OCI-LY3 (cell line): ENCODE results near the gene OR4D11.

Experiments
- H2AFZ ChIP-seq: fragments of 200-600, 300-600 bp; shearing (Covaris generic); 2 replicates; pipeline ENCODE4 v1.6.0; 2014; ENCODE audit warnings: antibody characterized with exemption, low read depth, low read length
- H3K27ac ChIP-seq: fragments of 200-600, 300-600 bp; sonication (generic); 2 replicates; pipeline ENCODE4 v1.5.1; 2014; ENCODE audit warnings: mild to moderate bottlenecking, low read length, moderate library complexity, mixed read lengths
- H3K27me3 ChIP-seq: fragments of 200-600, 300-600 bp; sonication (generic); 2 replicates; pipeline ENCODE4 v1.6.1; 2014; ENCODE audit warnings: low read depth, low read length, mixed read lengths
- H3K36me3 ChIP-seq: fragments of 200-600, 300-600 bp; sonication (generic); replicated peaks from 2 replicates; pipeline ENCODE3; 2014; ENCODE audit warnings: low read depth, low read length, mixed read lengths
- H3K4me1 ChIP-seq: fragments of 300-600, 200-600 bp; sonication (generic); 2 replicates; pipeline ENCODE4 v1.6.1; 2014; ENCODE audit warnings: low read length, mixed read lengths
- H3K4me2 ChIP-seq: fragments of 200-600, 300-600 bp; sonication (generic); 2 replicates; pipeline ENCODE4 v1.6.1; 2014; ENCODE audit warnings: low read length, mixed read lengths
- H3K4me3 ChIP-seq: fragments of 300-600, 200-600 bp; sonication (generic); 2 replicates; pipeline ENCODE4 v1.5.1; 2014; ENCODE audit warnings: antibody characterized with exemption, mild to moderate bottlenecking, low read length, moderate library complexity
- H3K79me2 ChIP-seq: fragments of 300-600, 200-600 bp; shearing (Covaris generic); 2 replicates; pipeline ENCODE4 v1.6.1; 2014; ENCODE audit warnings: mild to moderate bottlenecking, low read length, mixed read lengths
- H3K9ac ChIP-seq: fragments of 300-600, 200-600 bp; shearing (Covaris generic); 2 replicates; pipeline ENCODE4 v1.6.0; 2014; ENCODE audit warnings: mild to moderate bottlenecking, low read length, moderate library complexity
- H3K9me3 ChIP-seq: fragments of 200-600, 300-600 bp; shearing (Covaris generic); 2 replicates; pipeline ENCODE4 v1.6.1; 2014; ENCODE audit warnings: low read length, mixed read lengths; ENCODE audit not compliant: insufficient read depth
- H4K20me1 ChIP-seq: fragments of 200-600, 300-600 bp; sonication (generic); 2 replicates; pipeline ENCODE4 v1.6.1; 2016; ENCODE audit warnings: low read length, mixed read lengths; ENCODE audit not compliant: insufficient read depth
- EZH2phosphoT487 ChIP-seq: fragments of 200-600 bp; shearing (Covaris generic); IDR thresholded peaks from 2 replicates; pipeline ENCODE4 v1.6.1; 2018; ENCODE audit warnings: antibody characterized with exemption, mixed run types, low read depth
- TF ChIP-seq, protein P1 (sequence below): fragments of 200-600, 300-600 bp; sonication (generic); IDR thresholded peaks from 2 replicates; pipeline ENCODE4 v1.5.1; 2014; ENCODE audit warnings: antibody characterized with exemption, low read length, low read depth

The OR4D11 gene

DNA sequence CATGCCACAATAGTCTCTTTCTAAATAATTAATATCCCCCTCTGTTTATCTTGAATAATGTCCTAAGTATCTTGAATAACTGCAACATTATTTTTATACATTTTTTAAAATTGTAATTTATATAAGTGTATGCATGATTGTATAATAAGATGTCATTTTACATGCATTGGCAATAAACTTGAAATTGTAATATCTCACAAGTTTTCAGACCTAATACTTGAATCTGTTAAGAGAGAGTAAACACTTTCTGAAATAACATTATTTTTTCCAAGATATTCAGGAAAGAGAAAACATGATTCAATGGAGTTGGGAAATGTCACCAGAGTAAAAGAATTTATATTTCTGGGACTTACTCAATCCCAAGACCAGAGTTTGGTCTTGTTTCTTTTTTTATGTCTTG, at the start of gene OR4D11:
TSS of gene OR4D11 (plus strand) at position 301 of the 400 bp plus-strand sequence. CDS start at position 301, 0 bp downstream.
- Histone ChIP-seq H3K79me2 (no peaks in the 10 kb centered on the region), H3K4me1 (no peaks in the 10 kb centered on the region), H3K9ac (no peak within 1 kb of the TSS), H3K36me3 (no peaks in the 10 kb centered on the region), H4K20me1 (no peaks in the 10 kb centered on the region), H2AFZ (no peak within 1 kb of the TSS), H3K4me3 (no peak within 1 kb of the TSS), H3K4me2 (no peak within 1 kb of the TSS), H3K27me3 (no peaks in the 10 kb centered on the region), H3K9me3 (no peaks in the 10 kb centered on the region), H3K27ac (no peak within 1 kb of the TSS)
- TF ChIP-seq, protein P1, sequence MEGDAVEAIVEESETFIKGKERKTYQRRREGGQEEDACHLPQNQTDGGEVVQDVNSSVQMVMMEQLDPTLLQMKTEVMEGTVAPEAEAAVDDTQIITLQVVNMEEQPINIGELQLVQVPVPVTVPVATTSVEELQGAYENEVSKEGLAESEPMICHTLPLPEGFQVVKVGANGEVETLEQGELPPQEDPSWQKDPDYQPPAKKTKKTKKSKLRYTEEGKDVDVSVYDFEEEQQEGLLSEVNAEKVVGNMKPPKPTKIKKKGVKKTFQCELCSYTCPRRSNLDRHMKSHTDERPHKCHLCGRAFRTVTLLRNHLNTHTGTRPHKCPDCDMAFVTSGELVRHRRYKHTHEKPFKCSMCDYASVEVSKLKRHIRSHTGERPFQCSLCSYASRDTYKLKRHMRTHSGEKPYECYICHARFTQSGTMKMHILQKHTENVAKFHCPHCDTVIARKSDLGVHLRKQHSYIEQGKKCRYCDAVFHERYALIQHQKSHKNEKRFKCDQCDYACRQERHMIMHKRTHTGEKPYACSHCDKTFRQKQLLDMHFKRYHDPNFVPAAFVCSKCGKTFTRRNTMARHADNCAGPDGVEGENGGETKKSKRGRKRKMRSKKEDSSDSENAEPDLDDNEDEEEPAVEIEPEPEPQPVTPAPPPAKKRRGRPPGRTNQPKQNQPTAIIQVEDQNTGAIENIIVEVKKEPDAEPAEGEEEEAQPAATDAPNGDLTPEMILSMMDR, result no peak
- no peak for TF ChIP-seq EZH2phosphoT487

DNA sequence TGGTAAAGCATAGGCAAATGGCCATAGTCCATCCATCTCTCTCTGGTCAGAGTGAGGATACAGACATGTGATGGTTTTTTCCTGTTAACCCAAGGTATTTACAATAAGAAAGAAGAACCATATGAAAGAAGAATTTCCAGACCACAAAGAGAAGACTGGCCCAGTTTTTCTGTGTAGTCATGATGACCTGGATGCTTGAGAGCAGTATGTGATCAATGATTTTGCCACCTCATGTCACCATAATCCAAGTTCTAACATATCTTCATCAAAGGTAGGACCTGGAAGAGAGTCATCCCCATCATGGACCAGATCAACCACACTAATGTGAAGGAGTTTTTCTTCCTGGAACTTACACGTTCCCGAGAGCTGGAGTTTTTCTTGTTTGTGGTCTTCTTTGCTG, 46.7 kb upstream of the OR4D11 start, which contains the start of gene OR4D6:
TSS of gene OR4D6 (plus strand) at position 301 of the 400 bp plus-strand sequence. CDS start at position 301, 0 bp downstream.
- no peaks in the 10 kb centered on the region for H3K4me1 ChIP-seq
- no peaks in the 10 kb centered on the region for H3K9me3 ChIP-seq
- no peak within 1 kb of the TSS for H3K9ac ChIP-seq
- no peaks in the 10 kb centered on the region for H3K36me3 ChIP-seq
- H3K27ac ChIP-seq, result no peak within 1 kb of the TSS
- no peaks in the 10 kb centered on the region for H3K79me2 ChIP-seq
- H2AFZ ChIP-seq, result no peak within 1 kb of the TSS
- no peak within 1 kb of the TSS for H3K4me2 ChIP-seq
- no peak within 1 kb of the TSS for H3K4me3 ChIP-seq
- H3K27me3 ChIP-seq, result no peaks in the 10 kb centered on the region; the same call in 1 of the 2 replicates
- no peaks in the 10 kb centered on the region for H4K20me1 ChIP-seq
- no peak for TF ChIP-seq EZH2phosphoT487
- TF ChIP-seq, protein P1, result no peak

DNA sequence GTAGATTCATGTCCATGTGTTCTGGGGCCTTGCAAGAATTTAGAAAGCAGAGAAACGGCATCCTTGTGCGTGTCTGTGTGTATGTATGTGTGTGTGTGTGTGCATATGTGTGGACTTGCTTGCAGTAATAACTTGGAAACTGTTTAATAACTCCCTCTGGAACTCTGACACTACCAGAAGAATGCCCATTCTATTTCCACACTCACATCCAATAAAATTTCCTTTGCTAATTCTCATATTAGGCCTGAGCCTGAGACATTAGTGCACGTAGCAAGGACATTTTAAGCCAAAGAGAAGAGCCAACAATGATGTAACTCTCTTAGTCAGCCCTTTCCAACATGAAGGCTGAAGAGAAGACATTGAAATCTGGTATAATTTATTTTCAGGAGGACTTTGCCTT, 43.5 kb upstream of the OR4D11 start:
- no peak overlapping the region for H2AFZ ChIP-seq
- no peak overlapping the region for H3K9ac ChIP-seq
- no peak overlapping the region for H3K27ac ChIP-seq
- no peaks in the 10 kb centered on the region for H4K20me1 ChIP-seq
- no peaks in the 10 kb centered on the region for H3K79me2 ChIP-seq
- H3K4me1 ChIP-seq, result no peaks in the 10 kb centered on the region
- H3K4me2 ChIP-seq, result no peak overlapping the region
- no peaks in the 10 kb centered on the region for H3K36me3 ChIP-seq
- no peaks in the 10 kb centered on the region; the same call in 1 of the 2 replicates for H3K27me3 ChIP-seq
- no peaks in the 10 kb centered on the region for H3K9me3 ChIP-seq
- H3K4me3 ChIP-seq, result no peak overlapping the region
- TF ChIP-seq, protein P1, result no peak
- TF ChIP-seq EZH2phosphoT487, result no peak

DNA sequence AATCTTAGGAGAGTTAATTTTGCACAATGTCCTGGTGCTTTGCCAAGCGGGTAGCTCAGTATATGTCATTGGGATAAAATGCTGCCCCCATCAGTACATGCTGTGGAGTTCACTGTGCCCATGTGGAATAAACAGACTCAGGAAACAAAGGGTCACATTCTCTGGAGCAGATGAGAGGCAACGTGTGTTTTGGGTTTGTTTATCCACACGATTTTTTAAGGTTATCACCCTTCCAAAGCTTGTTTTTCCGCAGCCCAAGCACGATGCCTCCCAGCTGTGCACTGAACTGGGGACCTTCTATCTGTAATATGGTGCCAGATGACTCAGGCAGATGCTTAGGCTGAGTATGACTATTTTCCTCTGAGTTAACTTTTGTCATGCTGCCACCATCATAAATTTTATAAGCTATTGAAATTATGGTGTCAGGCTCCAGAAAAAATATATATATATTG, 40.2 kb upstream of the OR4D11 start:
- Histone ChIP-seq H3K4me2 (no peak overlapping the region), H3K9me3 (no peaks in the 10 kb centered on the region), H3K4me3 (no peak overlapping the region), H3K79me2 (no peaks in the 10 kb centered on the region), H3K36me3 (no peaks in the 10 kb centered on the region), H3K27ac (no peak overlapping the region), H3K4me1 (no peaks in the 10 kb centered on the region), H3K27me3 (no peaks in the 10 kb centered on the region), H4K20me1 (no peaks in the 10 kb centered on the region), H3K9ac (no peak overlapping the region), H2AFZ (no peak overlapping the region)
- TF ChIP-seq, protein P1, result no peak
- no peak for TF ChIP-seq EZH2phosphoT487
